ENCODE data around the gene DUOXA2. TPM values are rescaled to one million over a fixed set of nuclear protein-coding genes. Genes with fewer than 3 reads are reported as not detected.

The DUOXA2 gene
- total RNA-seq, 3 donors from 2014 or later: not detected

GRCh38 chr15:45106002-45106790 lies 7.9 kb upstream of the DUOXA2 start:
- H3K36me3 Mint-ChIP-seq (ENCODE audit: insufficient read depth): no peaks in the 10 kb centered on the region
- H3K9me3 Mint-ChIP-seq: no peaks in the 10 kb centered on the region
- no peaks in the 10 kb centered on the region for H3K4me1 Mint-ChIP-seq (ENCODE audit: low read depth)
- H3K27me3 Mint-ChIP-seq (ENCODE audit: low read depth): peaks cover 36% of the 10 kb centered on the region
- ATAC-seq: no peak
- no peak for DNase-seq
- no peak overlapping the region for H3K4me3 Mint-ChIP-seq

GRCh38 chr15:45107941-45108630 lies 6.0 kb upstream of the DUOXA2 start:
- Mint-ChIP-seq H3K27me3 (ENCODE audit: low read depth) (peaks cover 51% of the 10 kb centered on the region), H3K4me3 (no peak overlapping the region), H3K4me1 (ENCODE audit: low read depth) (peaks cover 15% of the 10 kb centered on the region), H3K36me3 (ENCODE audit: insufficient read depth) (no peaks in the 10 kb centered on the region), H3K9me3 (no peaks in the 10 kb centered on the region)
- no peak for ATAC-seq
- DNase-seq: no peak

GRCh38 chr15:45110256-45110820 lies 3.8 kb upstream of the DUOXA2 start:
- H3K4me3 Mint-ChIP-seq: no peak overlapping the region
- peaks cover 69% of the 10 kb centered on the region for H3K27me3 Mint-ChIP-seq (ENCODE audit: low read depth)
- ATAC-seq: no peak

GRCh38 chr15:45111390-45112142 lies 2.6 kb upstream of the DUOXA2 start:
- Mint-ChIP-seq H3K4me3 (peak overlapping the region; percentile 29), H3K27me3 (ENCODE audit: low read depth) (peaks cover 76% of the 10 kb centered on the region), H3K36me3 (ENCODE audit: insufficient read depth) (no peaks in the 10 kb centered on the region), H3K4me1 (ENCODE audit: low read depth) (peaks cover 38% of the 10 kb centered on the region), H3K9me3 (no peaks in the 10 kb centered on the region)
- DNase-seq: no peak
- ATAC-seq: no peak

More at GRCh38 chr15:45110256-45110820, 3.8 kb upstream of the DUOXA2 start:
- Mint-ChIP-seq H3K36me3 (ENCODE audit: insufficient read depth) (no peaks in the 10 kb centered on the region), H3K9me3 (no peaks in the 10 kb centered on the region), H3K4me1 (ENCODE audit: low read depth) (peaks cover 30% of the 10 kb centered on the region)
- no peak for DNase-seq

GRCh38 chr15:45112143-45112590 lies 2.0 kb upstream of the DUOXA2 start:
- H3K9me3 Mint-ChIP-seq: no peaks in the 10 kb centered on the region

GRCh38 chr15:45112591-45113379 lies 1.3 kb upstream of the DUOXA2 start:
- H3K36me3 Mint-ChIP-seq (ENCODE audit: insufficient read depth): no peaks in the 10 kb centered on the region
- H3K4me3 Mint-ChIP-seq: peak overlapping the region; percentile 29
- DNase-seq (no peak), ATAC-seq (peak; percentile 23 to 25)
- H3K4me1 Mint-ChIP-seq (ENCODE audit: low read depth): peaks cover 43% of the 10 kb centered on the region
- H3K9me3 Mint-ChIP-seq: no peaks in the 10 kb centered on the region
- peaks cover 83% of the 10 kb centered on the region for H3K27me3 Mint-ChIP-seq (ENCODE audit: low read depth)

More at GRCh38 chr15:45112143-45112590, 2.0 kb upstream of the DUOXA2 start:
- Mint-ChIP-seq H3K36me3 (ENCODE audit: insufficient read depth) (no peaks in the 10 kb centered on the region), H3K27me3 (ENCODE audit: low read depth) (peaks cover 78% of the 10 kb centered on the region), H3K4me1 (ENCODE audit: low read depth) (peaks cover 39% of the 10 kb centered on the region), H3K4me3 (peak overlapping the region; percentile 29)
- DNase-seq (no peak), ATAC-seq (no peak)

- Mint-ChIP-seq H3K36me3 (ENCODE audit: insufficient read depth) (no peaks in the 10 kb centered on the region), H3K4me3 (no peak overlapping the region), H3K9me3 (no peaks in the 10 kb centered on the region), H3K27me3 (ENCODE audit: low read depth) (peaks cover 86% of the 10 kb centered on the region), H3K4me1 (ENCODE audit: low read depth) (peaks cover 47% of the 10 kb centered on the region)
- no peak for ATAC-seq
- DNase-seq: no peak
These were observed 641 bp upstream of the DUOXA2 start for GRCh38 chr15:45113380-45113990.

GRCh38 chr15:45114751-45115085 lies 592 bp downstream of the DUOXA2 start:
- peaks cover 85% of the 10 kb centered on the region for H3K27me3 Mint-ChIP-seq (ENCODE audit: low read depth)
- H3K4me3 Mint-ChIP-seq: no peak overlapping the region
- no peaks in the 10 kb centered on the region for H3K9me3 Mint-ChIP-seq

GRCh38 chr15:45115312-45115820 lies 1.2 kb downstream of the DUOXA2 start:
- H3K4me1 Mint-ChIP-seq (ENCODE audit: low read depth): peaks cover 47% of the 10 kb centered on the region
- DNase-seq (no peak), ATAC-seq (no peak)
- no peaks in the 10 kb centered on the region for H3K9me3 Mint-ChIP-seq
- H3K27me3 Mint-ChIP-seq (ENCODE audit: low read depth): peaks cover 82% of the 10 kb centered on the region
- no peak overlapping the region for H3K4me3 Mint-ChIP-seq
- H3K36me3 Mint-ChIP-seq (ENCODE audit: insufficient read depth): no peaks in the 10 kb centered on the region

More at GRCh38 chr15:45114751-45115085, 592 bp downstream of the DUOXA2 start:
- Mint-ChIP-seq H3K36me3 (ENCODE audit: insufficient read depth) (no peaks in the 10 kb centered on the region), H3K4me1 (ENCODE audit: low read depth) (peaks cover 47% of the 10 kb centered on the region)
- DNase-seq (no peak), ATAC-seq (no peak)

- H3K36me3 Mint-ChIP-seq (ENCODE audit: insufficient read depth): no peaks in the 10 kb centered on the region
- peaks cover 47% of the 10 kb centered on the region for H3K4me1 Mint-ChIP-seq (ENCODE audit: low read depth)
- DNase-seq (no peak), ATAC-seq (no peak)
- H3K4me3 Mint-ChIP-seq: peak overlapping the region; percentile 51
- H3K27me3 Mint-ChIP-seq (ENCODE audit: low read depth): peaks cover 83% of the 10 kb centered on the region
- no peaks in the 10 kb centered on the region for H3K9me3 Mint-ChIP-seq
These were observed 1.9 kb downstream of the DUOXA2 start for GRCh38 chr15:45116006-45116481.

GRCh38 chr15:45116482-45117307 lies 2.6 kb downstream of the DUOXA2 start:
- Mint-ChIP-seq H3K4me1 (ENCODE audit: low read depth) (peaks cover 46% of the 10 kb centered on the region), H3K36me3 (ENCODE audit: insufficient read depth) (no peaks in the 10 kb centered on the region), H3K9me3 (no peaks in the 10 kb centered on the region), H3K27me3 (ENCODE audit: low read depth) (peaks cover 89% of the 10 kb centered on the region), H3K4me3 (peak overlapping the region; percentile 51)
- ATAC-seq: no peak
- no peak for DNase-seq

GRCh38 chr15:45117308-45118130 lies 3.4 kb downstream of the DUOXA2 start:
- H3K4me1 Mint-ChIP-seq (ENCODE audit: low read depth): peaks cover 38% of the 10 kb centered on the region
- H3K4me3 Mint-ChIP-seq: peak overlapping the region; percentile 71
- H3K9me3 Mint-ChIP-seq: no peaks in the 10 kb centered on the region
- no peaks in the 10 kb centered on the region for H3K36me3 Mint-ChIP-seq (ENCODE audit: insufficient read depth)
- peaks cover 85% of the 10 kb centered on the region for H3K27me3 Mint-ChIP-seq (ENCODE audit: low read depth)
- peak; percentile 5 to 11 for ATAC-seq
- DNase-seq: no peak

Data from activated T-cell treated with anti-CD3 and anti-CD28 coated beads, Interleukin-2, amount 50 U/mL, for 4 hours (primary cell).